Neural crest cell (in vitro differentiated cells): Measurements from ENCODE around the gene ELOA. TPM values are rescaled to one million over a fixed set of nuclear protein-coding genes. Genes with fewer than 3 reads are reported as not detected.

Experiments
- DNase-seq: peaks from one replicate; pipeline ENCODE4 v3.0.0; 2021; ENCODE audit warnings: low read depth, mixed read lengths, low spot score
- H3K27ac Mint-ChIP-seq: one replicate; pipeline ENCODE4 v1.8.0; 2021; ENCODE audit warnings: mild to moderate bottlenecking, mixed read lengths; ENCODE audit not compliant: unreplicated experiment
- H3K27me3 Mint-ChIP-seq: 2 replicates; pipeline ENCODE4 v1.8.0; 2021; ENCODE audit warnings: low read depth, mild to moderate bottlenecking, mixed read lengths
- H3K36me3 Mint-ChIP-seq: 2 replicates; pipeline ENCODE4 v1.8.0; 2021; ENCODE audit warnings: low read depth, mild to moderate bottlenecking, mixed read lengths
- H3K4me1 Mint-ChIP-seq: 2 replicates; pipeline ENCODE4 v1.8.0; 2021; ENCODE audit warnings: mixed read lengths
- H3K4me3 Mint-ChIP-seq: one replicate; pipeline ENCODE4 v1.8.0; 2021; ENCODE audit warnings: mild to moderate bottlenecking, mixed read lengths
- H3K9me3 Mint-ChIP-seq: 2 replicates; pipeline ENCODE4 v1.8.0; 2021; ENCODE audit warnings: mixed read lengths
- total RNA-seq: library from RNA; stranded (reverse); gene quantifications from 2 replicates; pipeline ENCODE4 v1.2.1, GENCODE V29; 2021
- TF ChIP-seq, protein P1 (sequence below): fragments of 200-600 bp; sonication (generic); conservative IDR thresholded peaks from 2 replicates; pipeline ENCODE4 v1.5.0; 2021; ENCODE audit warnings: antibody characterized with exemption, mild to moderate bottlenecking

ELOA gene
- total RNA-seq, 1 donor from 2014 or later, result 45.8 TPM

GRCh38 chr1:23741609-23742008 lies 1.7 kb upstream of the ELOA start:
- H3K9me3 Mint-ChIP-seq, result no peaks in the 10 kb centered on the region
- peaks cover 2% of the 10 kb centered on the region for H3K36me3 Mint-ChIP-seq
- H3K27me3 Mint-ChIP-seq, result no peaks in the 10 kb centered on the region
- peaks cover 33% of the 10 kb centered on the region for H3K4me1 Mint-ChIP-seq
- no peak for DNase-seq
- peak overlapping the region; percentile 94 for H3K4me3 Mint-ChIP-seq
- TF ChIP-seq, protein P1, sequence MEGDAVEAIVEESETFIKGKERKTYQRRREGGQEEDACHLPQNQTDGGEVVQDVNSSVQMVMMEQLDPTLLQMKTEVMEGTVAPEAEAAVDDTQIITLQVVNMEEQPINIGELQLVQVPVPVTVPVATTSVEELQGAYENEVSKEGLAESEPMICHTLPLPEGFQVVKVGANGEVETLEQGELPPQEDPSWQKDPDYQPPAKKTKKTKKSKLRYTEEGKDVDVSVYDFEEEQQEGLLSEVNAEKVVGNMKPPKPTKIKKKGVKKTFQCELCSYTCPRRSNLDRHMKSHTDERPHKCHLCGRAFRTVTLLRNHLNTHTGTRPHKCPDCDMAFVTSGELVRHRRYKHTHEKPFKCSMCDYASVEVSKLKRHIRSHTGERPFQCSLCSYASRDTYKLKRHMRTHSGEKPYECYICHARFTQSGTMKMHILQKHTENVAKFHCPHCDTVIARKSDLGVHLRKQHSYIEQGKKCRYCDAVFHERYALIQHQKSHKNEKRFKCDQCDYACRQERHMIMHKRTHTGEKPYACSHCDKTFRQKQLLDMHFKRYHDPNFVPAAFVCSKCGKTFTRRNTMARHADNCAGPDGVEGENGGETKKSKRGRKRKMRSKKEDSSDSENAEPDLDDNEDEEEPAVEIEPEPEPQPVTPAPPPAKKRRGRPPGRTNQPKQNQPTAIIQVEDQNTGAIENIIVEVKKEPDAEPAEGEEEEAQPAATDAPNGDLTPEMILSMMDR, result no peak
- no peak overlapping the region for H3K27ac Mint-ChIP-seq

- Mint-ChIP-seq H3K27me3 (no peaks in the 10 kb centered on the region), H3K4me1 (peaks cover 39% of the 10 kb centered on the region), H3K9me3 (no peaks in the 10 kb centered on the region), H3K36me3 (peaks cover 5% of the 10 kb centered on the region), H3K27ac (peak overlapping the region; percentile 87), H3K4me3 (peak overlapping the region; percentile 94)
- TF ChIP-seq, protein P1, result no peak
- no peak for DNase-seq
Measured at GRCh38 chr1:23742670-23743286, 493 bp upstream of the ELOA start.

- peaks cover 39% of the 10 kb centered on the region for H3K4me1 Mint-ChIP-seq
- no peaks in the 10 kb centered on the region for H3K27me3 Mint-ChIP-seq
- DNase-seq, result no peak
- TF ChIP-seq, protein P1, result peak; percentile 54
- no peaks in the 10 kb centered on the region for H3K9me3 Mint-ChIP-seq
- H3K36me3 Mint-ChIP-seq, result peaks cover 5% of the 10 kb centered on the region
- peak overlapping the region; percentile 51 for H3K27ac Mint-ChIP-seq
- peak overlapping the region; percentile 96 for H3K4me3 Mint-ChIP-seq
Measured at GRCh38 chr1:23745515-23745914, 2.2 kb downstream of the ELOA start.

DNA sequence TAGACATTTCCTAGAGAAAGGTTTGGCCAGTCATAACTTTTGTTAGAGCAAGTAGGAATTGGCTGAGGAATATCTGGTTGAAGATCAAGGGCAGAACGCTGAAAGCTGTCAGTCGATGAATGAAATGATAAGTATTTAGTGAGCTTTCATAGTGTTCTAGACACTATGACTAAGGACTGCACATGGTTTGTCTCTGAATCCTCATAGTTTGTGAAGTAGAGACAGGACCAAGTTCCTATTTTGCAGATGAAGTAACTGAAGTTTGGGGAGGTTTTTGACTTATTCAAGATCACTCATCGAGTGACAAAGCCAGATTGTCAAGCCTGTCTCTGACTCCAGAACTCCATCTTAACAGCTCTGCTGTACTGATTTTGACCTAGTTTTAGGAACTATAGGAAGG lies 4.7 kb downstream of the ELOA start:
- Mint-ChIP-seq H3K36me3 (peaks cover 8% of the 10 kb centered on the region), H3K4me1 (peaks cover 29% of the 10 kb centered on the region), H3K9me3 (no peaks in the 10 kb centered on the region), H3K4me3 (no peak overlapping the region), H3K27me3 (no peaks in the 10 kb centered on the region), H3K27ac (no peak overlapping the region)
- DNase-seq, result no peak
- TF ChIP-seq, protein P1, result no peak

DNA sequence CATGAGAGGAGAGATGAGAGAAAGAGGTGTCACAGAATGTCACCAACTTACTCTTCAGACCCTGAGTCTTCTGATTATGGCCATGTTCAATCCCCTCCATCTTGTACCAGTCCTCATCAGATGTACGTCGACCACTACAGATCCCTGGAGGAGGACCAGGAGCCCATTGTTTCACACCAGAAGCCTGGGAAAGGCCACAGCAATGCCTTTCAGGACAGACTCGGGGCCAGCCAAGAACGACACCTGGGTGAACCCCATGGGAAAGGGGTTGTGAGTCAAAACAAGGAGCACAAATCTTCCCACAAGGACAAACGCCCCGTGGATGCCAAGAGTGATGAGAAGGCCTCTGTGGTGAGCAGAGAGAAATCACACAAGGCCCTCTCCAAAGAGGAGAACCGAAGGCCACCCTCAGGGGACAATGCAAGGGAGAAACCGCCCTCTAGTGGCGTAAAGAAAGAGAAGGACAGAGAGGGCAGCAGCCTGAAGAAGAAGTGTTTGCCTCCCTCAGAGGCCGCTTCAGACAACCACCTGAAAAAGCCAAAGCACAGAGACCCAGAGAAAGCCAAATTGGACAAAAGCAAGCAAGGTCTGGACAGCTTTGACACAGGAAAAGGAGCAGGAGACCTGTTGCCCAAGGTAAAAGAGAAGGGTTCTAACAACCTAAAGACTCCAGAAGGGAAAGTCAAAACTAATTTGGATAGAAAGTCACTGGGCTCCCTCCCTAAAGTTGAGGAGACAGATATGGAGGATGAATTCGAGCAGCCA lies 8.0 kb downstream of the ELOA start:
- Mint-ChIP-seq H3K27ac (peak overlapping the region; percentile 19), H3K27me3 (no peaks in the 10 kb centered on the region), H3K4me3 (no peak overlapping the region), H3K36me3 (peaks cover 18% of the 10 kb centered on the region), H3K9me3 (no peaks in the 10 kb centered on the region), H3K4me1 (peaks cover 8% of the 10 kb centered on the region)
- TF ChIP-seq, protein P1, result peak; percentile 74
- peak; percentile 33 for DNase-seq
